H1 (cell line): ENCODE data around the gene WDR7. TPM values are rescaled to one million over a fixed set of nuclear protein-coding genes. Genes with fewer than 3 reads are reported as not detected.

Experiments
- BACH1 ChIP-seq: IDR thresholded peaks from 2 replicates; pipeline ENCODE4 v1.6.1; 2012; ENCODE audit warnings: low read length, improper control_type of control experiment
- EGR1 ChIP-seq: IDR thresholded peaks from 2 replicates; pipeline ENCODE4 v1.6.1; 2011; ENCODE audit warnings: low read depth, low read length, borderline replicate concordance
- polyA plus RNA-seq, 7 experiments: library from polyadenylated mRNA; depleted of rRNA in 3 of 7; stranded (reverse) in 5 of 7; unstranded in 2 of 7; fragments of >200 nt in 5 of 7; fragments of 200-250 nt in 2 of 7; gene quantifications; 1 replicate in 5 of 7; 2 replicates in 1 of 7; 4 replicates in 1 of 7; pipeline versions ENCODE4 v1.2.1 to v1.2.3, GENCODE V29; 2011 to 2013; ENCODE audit warnings: missing spikeins in 2 of 7, mixed read lengths in 2 of 7
- total RNA-seq: library from RNA; stranded (reverse); fragmentation: NEBNext Ultra II Directional; extraction: Animal tissue kit (Norgen Biotek cat#: 25700); gene quantifications from 2 replicates; pipeline ENCODE4 v1.2.1, GENCODE V29; 2021

The WDR7 gene
- total and polyA plus RNA-seq, 2 of the 8 experiments (the other 6 are each of a cell fraction or from before 2014, with no cell fraction given), result 5.5 to 15.2 TPM

- no peak for TF ChIP-seq EGR1
- no peak for TF ChIP-seq BACH1
Observed at GRCh38 chr18:56649996-56650395, 1.2 kb upstream of the WDR7 start (continued).
